ENCODE results near the gene GMCL1. TPM values are rescaled to one million over a fixed set of nuclear protein-coding genes. Genes with fewer than 3 reads are reported as not detected.

Gene GMCL1
- total RNA-seq, 1 experiment from 2014 or later = 12.7 TPM

- POLR2A ChIA-PET (ENCODE audit: unreplicated experiment) = interaction anchor here (0.8 kb wide), 1 partner anchor 313 kb away, joined by 4 read pairs; no protein-coding TSS in a partner anchor
- Histone ChIP-seq H3K4me2 (ENCODE audit: low read length) (peak overlapping the region; percentile 21; the same call in 1 of the 2 replicates), H4K20me1 (ENCODE audit: low read length) (no peaks in the 10 kb centered on the region), H3K27ac (ENCODE audit: low read length) (no peak overlapping the region), H3K27me3 (ENCODE audit: low read length) (no peaks in the 10 kb centered on the region), H2AFZ (ENCODE audit: low read length) (no peak overlapping the region), H3K36me3 (ENCODE audit: low read depth, low read length) (no peaks in the 10 kb centered on the region), H3K9ac (ENCODE audit: low read length) (no peak overlapping the region), H3F3A (ENCODE audit: low read length, unreplicated experiment) (peaks cover 4% of the 10 kb centered on the region), H3K4me1 (ENCODE audit: insufficient read depth, low read length) (peaks cover 26% of the 10 kb centered on the region), H3K9me3 (ENCODE audit: low read length) (no peaks in the 10 kb centered on the region), H3K9me2 (replicated peaks; ENCODE audit: low read length) (no peaks in the 10 kb centered on the region), H3K4me3 (ENCODE audit: low read length) (no peak overlapping the region), H3K79me2 (ENCODE audit: low read length) (no peaks in the 10 kb centered on the region)
- TF ChIP-seq EZH2phosphoT487 (IDR thresholded peaks at IDR 0.05; ENCODE audit: borderline replicate concordance, low read length) = no peak
- no peak for TF ChIP-seq EZH2 (IDR thresholded peaks at IDR 0.05; ENCODE audit: low read length, unreplicated experiment)
- TF ChIP-seq CTCF (conservative IDR thresholded peaks at IDR 0.05; ENCODE audit: low read depth, low read length) = no peak
- DNase-seq (peak; percentile 19), ATAC-seq (0 out of 2 replicates have a peak, but pooled peaks have one; percentile 23)
- CTCF ChIA-PET = interaction anchor here (0.6 to 1.5 kb wide), 2 partner anchors 35 to 57 kb away, joined by 3 to 6 read pairs; no protein-coding TSS in a partner anchor
- intact Hi-C loops (cut with micrococcal nuclease) = no loop called here
- TSS peak; percentile 15 for BruUV-seq (replicated peaks)
Observed at GRCh38 chr2:69781321-69782248, 47.9 kb upstream of the GMCL1 start.

- intact Hi-C loops (cut with micrococcal nuclease) = no loop called here
- ATAC-seq (no peak), DNase-seq (no peak)
- Histone ChIP-seq H4K20me1 (ENCODE audit: low read length) (no peaks in the 10 kb centered on the region), H3K36me3 (ENCODE audit: low read depth, low read length) (no peaks in the 10 kb centered on the region; the same call in 1 of the 2 replicates), H3K27ac (ENCODE audit: low read length) (no peak overlapping the region), H3K4me2 (ENCODE audit: low read length) (no peak overlapping the region), H3K9me3 (ENCODE audit: low read length) (no peaks in the 10 kb centered on the region), H3K4me3 (ENCODE audit: low read length) (no peak overlapping the region), H3K27me3 (ENCODE audit: low read length) (no peaks in the 10 kb centered on the region), H2AFZ (ENCODE audit: low read length) (no peak overlapping the region), H3K9me2 (replicated peaks; ENCODE audit: low read length) (no peaks in the 10 kb centered on the region), H3K9ac (ENCODE audit: low read length) (no peak overlapping the region), H3K79me2 (ENCODE audit: low read length) (no peaks in the 10 kb centered on the region), H3F3A (ENCODE audit: low read length, unreplicated experiment) (no peaks in the 10 kb centered on the region), H3K4me1 (ENCODE audit: insufficient read depth, low read length) (peaks cover 20% of the 10 kb centered on the region)
- TF ChIP-seq EZH2 (IDR thresholded peaks at IDR 0.05; ENCODE audit: low read length, unreplicated experiment) (no peak), CTCF (conservative IDR thresholded peaks at IDR 0.05; ENCODE audit: low read depth, low read length) (no peak), EZH2phosphoT487 (IDR thresholded peaks at IDR 0.05; ENCODE audit: borderline replicate concordance, low read length) (no peak)
- ChIA-PET CTCF (no interaction called here), POLR2A (ENCODE audit: unreplicated experiment) (no interaction called here)
- BruUV-seq (replicated peaks) = no TSS peak
Observed at GRCh38 chr2:69784228-69784627, 45.2 kb upstream of the GMCL1 start.

GRCh38 chr2:69785358-69785757 lies 44.1 kb upstream of the GMCL1 start:
- ATAC-seq = no peak
- Histone ChIP-seq H4K20me1 (ENCODE audit: low read length) (no peaks in the 10 kb centered on the region), H3K27me3 (ENCODE audit: low read length) (no peaks in the 10 kb centered on the region), H3K4me3 (ENCODE audit: low read length) (no peak overlapping the region), H3K9me3 (ENCODE audit: low read length) (no peaks in the 10 kb centered on the region), H3K36me3 (ENCODE audit: low read depth, low read length) (no peaks in the 10 kb centered on the region; the same call in 1 of the 2 replicates), H3K9me2 (replicated peaks; ENCODE audit: low read length) (no peaks in the 10 kb centered on the region), H3K4me2 (ENCODE audit: low read length) (no peak overlapping the region), H3K27ac (ENCODE audit: low read length) (no peak overlapping the region), H2AFZ (ENCODE audit: low read length) (no peak overlapping the region), H3F3A (ENCODE audit: low read length, unreplicated experiment) (no peaks in the 10 kb centered on the region), H3K4me1 (ENCODE audit: insufficient read depth, low read length) (peaks cover 13% of the 10 kb centered on the region), H3K9ac (ENCODE audit: low read length) (no peak overlapping the region), H3K79me2 (ENCODE audit: low read length) (no peaks in the 10 kb centered on the region)
- CTCF ChIA-PET = no interaction called here
- no TSS peak for BruUV-seq (replicated peaks)
- TF ChIP-seq CTCF (conservative IDR thresholded peaks at IDR 0.05; ENCODE audit: low read depth, low read length) (no peak), EZH2 (IDR thresholded peaks at IDR 0.05; ENCODE audit: low read length, unreplicated experiment) (no peak), EZH2phosphoT487 (IDR thresholded peaks at IDR 0.05; ENCODE audit: borderline replicate concordance, low read length) (no peak)
- no peak for DNase-seq
- POLR2A ChIA-PET (ENCODE audit: unreplicated experiment) = no interaction called here
- intact Hi-C loops (cut with micrococcal nuclease) = no loop called here
